ENCODE measurements around the gene RFNG. TPM values are rescaled to one million over a fixed set of nuclear protein-coding genes. Genes with fewer than 3 reads are reported as not detected.
A peak's percentile ranks its signal among the peaks of the same experiment; 100 is the strongest.

The RFNG gene
- total and polyA plus RNA-seq, 10 of the 15 experiments (the other 5 are each of a cell fraction or from before 2014, with no cell fraction given), result 0.10 to 19.6 (median 6.2) TPM

DNA sequence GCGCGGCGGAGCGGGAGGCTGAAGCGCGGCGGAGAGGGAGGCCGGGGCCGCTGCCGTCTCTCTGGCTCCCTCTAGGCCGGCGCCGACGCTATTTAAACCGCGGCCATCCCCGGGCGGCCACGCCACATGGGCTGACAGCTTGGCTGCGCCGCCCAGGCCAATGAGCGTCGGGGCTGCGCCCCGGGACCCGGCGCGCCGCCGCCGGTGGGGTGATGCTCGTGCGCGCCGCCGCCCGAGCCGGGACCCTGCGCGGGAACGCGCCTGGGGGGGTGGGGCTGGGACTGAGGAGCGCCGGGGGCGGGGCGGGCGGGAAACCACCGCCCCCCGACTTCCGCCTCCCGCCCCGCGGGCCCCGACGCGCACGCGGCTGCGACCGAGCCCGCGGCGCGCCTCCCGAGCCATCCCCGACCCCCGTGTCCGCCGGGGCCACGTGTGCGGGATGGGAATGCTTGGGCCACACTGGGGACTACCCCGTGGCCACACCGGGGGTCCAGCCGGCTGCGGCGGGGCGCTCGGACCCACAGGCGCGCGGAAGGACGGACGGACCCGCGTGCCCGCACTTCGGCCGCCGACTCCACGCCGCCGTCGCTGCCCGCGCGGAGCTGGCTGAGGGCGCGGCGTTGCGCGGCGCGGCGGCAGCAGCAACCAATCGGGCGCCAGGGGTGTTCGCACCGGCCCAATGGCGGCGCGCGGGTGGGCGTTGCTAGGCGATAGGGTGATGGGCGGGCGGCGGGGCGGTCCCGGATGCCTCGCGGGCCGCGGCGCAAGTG is 46.7 kb upstream of the RFNG start, which contains the start of gene FASN:
FASN (minus strand) TSS at position 68 of the 770 bp plus-strand sequence. CDS start 1,791 bp downstream, outside the sequence.
- peaks cover 5 to 21% of the 10 kb centered on the region in 2 experiments; a peak in 3 of 4 replicates for H3K36me3 ChIP-seq (ENCODE audit: control insufficient read depth in 2 of 2, insufficient read depth in 2 of 2, low read length in 1 of 2)
- H3K9ac ChIP-seq (ENCODE audit: control insufficient read depth, insufficient read depth, low read length), result peak within 1 kb of the TSS; percentile 95
- ChIA-PET SMC1A (ENCODE audit: uncharacterized antibody, unreplicated experiment) (no interaction called here), RAD21 (ENCODE audit: unreplicated experiment) (interaction anchor here (0.5 to 1.2 kb wide), 3 partner anchors 8 to 394 kb away, joined by 3 to 5 read pairs (median 4); partner anchors contain the start of gene DCXR), CTCF (interaction anchor here (0.7 to 2.4 kb wide), 2 partner anchors 61 to 63 kb away, joined by 3 to 7 read pairs; partner anchors contain the start of gene DCXR), POLR2A (interaction anchor here (0.5 to 2.3 kb wide), 10 partner anchors 8 to 431 kb away, joined by 3 to 9 read pairs (median 4); partner anchors contain the start of genes CENPX and LRRC45)
- peak within 1 kb of the TSS; percentile 93 for H3K27ac ChIP-seq (ENCODE audit: control insufficient read depth, insufficient read depth)
- FAIRE-seq, result peak; percentile 65
- in situ Hi-C loops (cut with MboI) (no loop called here), intact Hi-C loops (cut with micrococcal nuclease; ENCODE audit: unreplicated experiment) (loop anchor here (1.0 to 5.0 kb wide), 3 partner anchors 46 to 237 kb away; partner anchors contain the start of genes DCXR, GPS1 and RFNG)
- H4K20me1 ChIP-seq (ENCODE audit: control insufficient read depth, insufficient read depth), result no peaks in the 10 kb centered on the region; the same call in 1 of the 2 replicates
- BruUV-seq (replicated peaks), result no TSS peak
- ATAC-seq, result peak; percentile 87
- H3K4me3 ChIP-seq, result peak within 1 kb of the TSS; percentile 92
- no peaks in the 10 kb centered on the region for H3K27me3 ChIP-seq (replicated peaks in 1 of 2; ENCODE audit: control insufficient read depth in 2 of 2, insufficient read depth in 2 of 2, low read length in 1 of 2)
- H3K79me2 ChIP-seq (ENCODE audit: control insufficient read depth, insufficient read depth, low read length), result peaks cover 47% of the 10 kb centered on the region
- peak; percentile 65 for DNase-seq (ENCODE audit: low read depth, low spot score)
- under 1% methylated on average over 93 of the region's 124 CpGs for WGBS (ENCODE audit: insufficient coverage, insufficient replicate concordance, low lambda C conversion rate, missing lambda C conversion rate)
- H3K9me3 ChIP-seq (replicated peaks; ENCODE audit: control insufficient read depth, insufficient read depth, low read length), result no peaks in the 10 kb centered on the region
- H3K4me1 ChIP-seq (ENCODE audit: control insufficient read depth, insufficient read depth, low read length), result peaks cover 17% of the 10 kb centered on the region
- H2AFZ ChIP-seq (ENCODE audit: control insufficient read depth, low read depth, low read length), result peak within 1 kb of the TSS; percentile 92
- peak within 1 kb of the TSS; percentile 96 for H3K4me2 ChIP-seq (ENCODE audit: control insufficient read depth, insufficient read depth)
- TF ChIP-seq POLR2AphosphoS2 (IDR thresholded peaks at IDR 0.05; ENCODE audit: low read depth, low read length) (peak; percentile 39), HDAC2 (IDR thresholded peaks at IDR 0.05) (no peak), MEF2A (IDR thresholded peaks at IDR 0.05; ENCODE audit: insufficient read depth, low read depth, low read length) (0 out of 2 replicates have a peak, but pooled peaks have one; percentile 24), DPF2 (IDR thresholded peaks at IDR 0.05) (peak; percentile 86), SREBF1 (IDR thresholded peaks at IDR 0.05; ENCODE audit: low read length) (peak; percentile 73), ZNF24 (IDR thresholded peaks at IDR 0.05) (no peak), STAT1 (conservative IDR thresholded peaks at IDR 0.05) (no peak; the same call in 1 of the 2 replicates), SMAD5 (IDR thresholded peaks at IDR 0.05; ENCODE audit: low read depth) (peak; percentile 71), EZH2 (IDR thresholded peaks at IDR 0.05; ENCODE audit: borderline replicate concordance, control insufficient read depth, low read depth, low read length) (no peak), SPI1 (IDR thresholded peaks at IDR 0.05; ENCODE audit: borderline replicate concordance, insufficient read depth, low read depth, low read length) (no peak), ZZZ3 (IDR thresholded peaks at IDR 0.05; ENCODE audit: control insufficient read depth, insufficient read length, low read depth) (no peak)
- TF ChIP-seq, protein P1, sequence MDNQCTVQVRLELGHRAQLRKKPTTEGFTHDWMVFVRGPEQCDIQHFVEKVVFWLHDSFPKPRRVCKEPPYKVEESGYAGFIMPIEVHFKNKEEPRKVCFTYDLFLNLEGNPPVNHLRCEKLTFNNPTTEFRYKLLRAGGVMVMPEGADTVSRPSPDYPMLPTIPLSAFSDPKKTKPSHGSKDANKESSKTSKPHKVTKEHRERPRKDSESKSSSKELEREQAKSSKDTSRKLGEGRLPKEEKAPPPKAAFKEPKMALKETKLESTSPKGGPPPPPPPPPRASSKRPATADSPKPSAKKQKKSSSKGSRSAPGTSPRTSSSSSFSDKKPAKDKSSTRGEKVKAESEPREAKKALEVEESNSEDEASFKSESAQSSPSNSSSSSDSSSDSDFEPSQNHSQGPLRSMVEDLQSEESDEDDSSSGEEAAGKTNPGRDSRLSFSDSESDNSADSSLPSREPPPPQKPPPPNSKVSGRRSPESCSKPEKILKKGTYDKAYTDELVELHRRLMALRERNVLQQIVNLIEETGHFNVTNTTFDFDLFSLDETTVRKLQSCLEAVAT (IDR thresholded peaks at IDR 0.05), result no peak
- TF ChIP-seq, protein P2, sequence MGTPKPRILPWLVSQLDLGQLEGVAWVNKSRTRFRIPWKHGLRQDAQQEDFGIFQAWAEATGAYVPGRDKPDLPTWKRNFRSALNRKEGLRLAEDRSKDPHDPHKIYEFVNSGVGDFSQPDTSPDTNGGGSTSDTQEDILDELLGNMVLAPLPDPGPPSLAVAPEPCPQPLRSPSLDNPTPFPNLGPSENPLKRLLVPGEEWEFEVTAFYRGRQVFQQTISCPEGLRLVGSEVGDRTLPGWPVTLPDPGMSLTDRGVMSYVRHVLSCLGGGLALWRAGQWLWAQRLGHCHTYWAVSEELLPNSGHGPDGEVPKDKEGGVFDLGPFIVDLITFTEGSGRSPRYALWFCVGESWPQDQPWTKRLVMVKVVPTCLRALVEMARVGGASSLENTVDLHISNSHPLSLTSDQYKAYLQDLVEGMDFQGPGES (IDR thresholded peaks at IDR 0.05), result peak; percentile 78; the same call in 1 of the 2 replicates
- TF ChIP-seq, protein P3, sequence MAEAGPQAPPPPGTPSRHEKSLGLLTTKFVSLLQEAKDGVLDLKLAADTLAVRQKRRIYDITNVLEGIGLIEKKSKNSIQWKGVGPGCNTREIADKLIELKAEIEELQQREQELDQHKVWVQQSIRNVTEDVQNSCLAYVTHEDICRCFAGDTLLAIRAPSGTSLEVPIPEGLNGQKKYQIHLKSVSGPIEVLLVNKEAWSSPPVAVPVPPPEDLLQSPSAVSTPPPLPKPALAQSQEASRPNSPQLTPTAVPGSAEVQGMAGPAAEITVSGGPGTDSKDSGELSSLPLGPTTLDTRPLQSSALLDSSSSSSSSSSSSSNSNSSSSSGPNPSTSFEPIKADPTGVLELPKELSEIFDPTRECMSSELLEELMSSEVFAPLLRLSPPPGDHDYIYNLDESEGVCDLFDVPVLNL (IDR thresholded peaks at IDR 0.05; ENCODE audit: low read depth, low read length), result no peak
- TF ChIP-seq, protein P4, sequence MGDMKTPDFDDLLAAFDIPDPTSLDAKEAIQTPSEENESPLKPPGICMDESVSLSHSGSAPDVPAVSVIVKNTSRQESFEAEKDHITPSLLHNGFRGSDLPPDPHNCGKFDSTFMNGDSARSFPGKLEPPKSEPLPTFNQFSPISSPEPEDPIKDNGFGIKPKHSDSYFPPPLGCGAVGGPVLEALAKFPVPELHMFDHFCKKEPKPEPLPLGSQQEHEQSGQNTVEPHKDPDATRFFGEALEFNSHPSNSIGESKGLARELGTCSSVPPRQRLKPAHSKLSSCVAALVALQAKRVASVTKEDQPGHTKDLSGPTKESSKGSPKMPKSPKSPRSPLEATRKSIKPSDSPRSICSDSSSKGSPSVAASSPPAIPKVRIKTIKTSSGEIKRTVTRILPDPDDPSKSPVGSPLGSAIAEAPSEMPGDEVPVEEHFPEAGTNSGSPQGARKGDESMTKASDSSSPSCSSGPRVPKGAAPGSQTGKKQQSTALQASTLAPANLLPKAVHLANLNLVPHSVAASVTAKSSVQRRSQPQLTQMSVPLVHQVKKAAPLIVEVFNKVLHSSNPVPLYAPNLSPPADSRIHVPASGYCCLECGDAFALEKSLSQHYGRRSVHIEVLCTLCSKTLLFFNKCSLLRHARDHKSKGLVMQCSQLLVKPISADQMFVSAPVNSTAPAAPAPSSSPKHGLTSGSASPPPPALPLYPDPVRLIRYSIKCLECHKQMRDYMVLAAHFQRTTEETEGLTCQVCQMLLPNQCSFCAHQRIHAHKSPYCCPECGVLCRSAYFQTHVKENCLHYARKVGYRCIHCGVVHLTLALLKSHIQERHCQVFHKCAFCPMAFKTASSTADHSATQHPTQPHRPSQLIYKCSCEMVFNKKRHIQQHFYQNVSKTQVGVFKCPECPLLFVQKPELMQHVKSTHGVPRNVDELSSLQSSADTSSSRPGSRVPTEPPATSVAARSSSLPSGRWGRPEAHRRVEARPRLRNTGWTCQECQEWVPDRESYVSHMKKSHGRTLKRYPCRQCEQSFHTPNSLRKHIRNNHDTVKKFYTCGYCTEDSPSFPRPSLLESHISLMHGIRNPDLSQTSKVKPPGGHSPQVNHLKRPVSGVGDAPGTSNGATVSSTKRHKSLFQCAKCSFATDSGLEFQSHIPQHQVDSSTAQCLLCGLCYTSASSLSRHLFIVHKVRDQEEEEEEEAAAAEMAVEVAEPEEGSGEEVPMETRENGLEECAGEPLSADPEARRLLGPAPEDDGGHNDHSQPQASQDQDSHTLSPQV (IDR thresholded peaks at IDR 0.05), result peak; percentile 66
